CD4-positive, alpha-beta T cell treated with Interleukin-17A for 1 hour (primary cell): ENCODE results near the gene CORO6.

Source experiments
- DNase-seq: peaks from one replicate; pipeline ENCODE4 v3.0.0-alpha.2; 2020

Gene CORO6

DNA sequence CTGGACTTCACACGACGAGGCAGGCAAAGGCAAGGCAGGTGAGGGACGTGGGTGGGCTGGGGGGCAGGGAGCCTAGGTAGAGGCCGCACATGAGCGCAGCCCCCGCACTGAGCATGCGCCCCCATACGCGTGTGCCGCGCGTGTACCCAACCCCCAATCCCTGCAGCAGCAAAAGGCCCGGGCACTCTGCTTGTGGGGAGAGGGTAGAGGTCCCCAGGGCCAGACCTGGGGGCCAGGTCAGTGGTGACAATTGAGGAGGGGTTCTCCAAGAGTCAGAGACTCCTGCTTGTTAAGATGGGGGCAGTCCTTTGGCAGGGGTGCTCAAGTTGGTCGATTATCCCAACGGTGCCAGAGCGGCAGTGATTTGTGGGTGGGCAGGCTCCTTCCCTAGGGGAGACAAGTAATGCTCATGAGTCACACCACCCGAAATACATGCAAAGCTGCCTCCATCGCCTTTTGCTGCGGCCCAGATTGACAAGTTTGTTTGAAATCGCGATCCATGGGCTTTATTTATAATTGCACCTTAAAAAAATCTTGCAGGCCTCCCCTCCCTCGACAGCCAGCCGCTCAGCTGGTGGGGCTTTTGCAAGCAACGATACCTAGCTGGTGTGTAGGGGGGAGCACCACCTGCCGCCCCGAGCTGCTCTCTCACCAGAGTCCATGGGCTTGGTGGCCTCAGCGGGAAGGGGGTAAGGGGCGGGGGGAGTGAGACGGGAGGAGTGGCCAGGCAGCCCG, 32.1 kb downstream of the CORO6 start:
- DNase-seq = peak; percentile 25

GRCh38 chr17:29589524-29590410, 32.9 kb downstream of the CORO6 start, which contains the start of gene GIT1:
GIT1 (minus strand) TSS chr17:29589648; CDS start chr17:29589378, 270 bp downstream.
- DNase-seq = peak; percentile 85

- DNase-seq = peak; percentile 54
These were observed 33.9 kb downstream of the CORO6 start for GRCh38 chr17:29588562-29589411.

DNA sequence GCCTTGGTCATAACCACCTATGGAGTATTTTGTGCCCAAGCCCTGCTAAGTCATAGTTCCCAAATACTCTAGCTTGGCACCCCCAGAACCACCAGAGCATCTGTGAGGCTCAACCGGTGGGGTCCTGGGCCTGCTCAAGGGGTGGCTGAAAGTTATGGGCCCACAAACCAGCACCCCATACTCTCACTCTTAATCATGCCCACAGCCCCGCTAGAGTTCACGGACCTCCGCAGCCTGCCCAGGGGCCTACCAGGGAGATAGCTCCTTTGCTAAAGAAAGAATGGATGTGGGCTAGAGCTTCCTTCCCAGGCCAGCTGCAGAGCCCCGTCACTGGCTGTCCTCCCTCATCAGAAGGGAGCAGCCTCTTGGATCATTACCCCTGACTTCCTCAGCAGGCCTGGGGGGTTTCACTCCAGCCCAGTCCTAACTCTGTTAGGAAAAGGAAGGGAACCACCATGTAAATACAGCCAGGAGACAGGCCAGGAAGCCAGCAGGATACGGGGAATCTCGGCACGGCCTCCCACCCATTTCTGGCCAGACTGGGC, 34.6 kb downstream of the CORO6 start:
- DNase-seq = no peak

- DNase-seq = no peak
These were observed 35.1 kb downstream of the CORO6 start for GRCh38 chr17:29587591-29587990.

- DNase-seq = no peak
These were observed 35.8 kb downstream of the CORO6 start for GRCh38 chr17:29586676-29587469.

DNA sequence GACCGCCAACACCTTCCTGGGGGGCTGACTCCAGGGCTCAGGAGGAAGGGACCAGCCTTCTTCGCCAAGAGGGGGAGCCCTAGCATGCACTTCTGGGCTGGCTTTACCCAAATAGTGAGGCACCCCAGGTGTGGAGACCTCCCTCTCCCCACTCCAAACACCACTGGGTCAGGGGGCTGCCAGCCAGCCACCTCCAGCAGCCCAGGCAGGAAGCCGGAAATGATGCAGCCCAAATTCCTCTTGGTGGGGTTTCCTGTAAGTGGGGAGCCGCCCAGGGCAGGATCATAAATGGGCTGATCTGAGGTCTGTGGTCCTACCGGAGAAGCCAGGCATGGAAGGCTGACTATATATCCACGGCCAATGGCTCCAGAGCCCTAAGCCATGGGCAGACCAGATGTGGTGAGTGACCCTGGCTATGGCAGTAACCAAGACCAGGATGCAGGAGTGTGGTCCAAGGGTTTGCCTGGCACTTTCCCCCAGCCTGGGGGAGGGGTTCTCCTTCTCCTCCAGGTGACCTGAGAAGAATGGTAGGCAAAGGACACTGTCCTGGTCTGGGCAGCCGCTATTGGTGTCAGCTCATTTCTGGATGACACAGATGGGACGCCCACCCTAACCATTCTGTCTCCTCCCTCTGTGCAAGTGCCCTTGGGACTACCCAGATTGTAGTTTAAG, 37.5 kb downstream of the CORO6 start:
- DNase-seq = peak; percentile 48

- DNase-seq = no peak
These were observed 38.1 kb downstream of the CORO6 start for GRCh38 chr17:29584452-29585079.

- no peak for DNase-seq
These were observed 39.1 kb downstream of the CORO6 start for GRCh38 chr17:29583324-29584248.

DNA sequence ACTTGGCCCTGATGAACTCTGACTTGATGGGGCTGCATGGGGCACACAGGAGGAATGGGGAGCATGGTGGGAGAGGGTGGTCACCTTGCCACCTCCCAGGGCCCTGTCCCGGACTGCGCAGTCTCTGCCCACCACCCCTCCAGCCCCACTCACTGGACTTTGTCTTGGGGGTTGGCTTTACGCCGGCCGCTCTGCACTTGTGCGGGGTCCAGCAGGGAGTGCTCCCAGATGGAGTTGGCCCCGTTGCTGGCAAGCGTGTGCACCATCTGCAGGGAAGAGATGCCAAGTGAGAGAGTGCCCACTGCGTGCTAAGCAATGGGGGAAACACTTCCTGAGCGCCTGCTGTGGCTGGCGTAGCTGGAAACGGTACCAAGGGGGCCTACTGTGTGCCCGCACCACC, 39.9 kb downstream of the CORO6 start:
- DNase-seq = no peak

DNA sequence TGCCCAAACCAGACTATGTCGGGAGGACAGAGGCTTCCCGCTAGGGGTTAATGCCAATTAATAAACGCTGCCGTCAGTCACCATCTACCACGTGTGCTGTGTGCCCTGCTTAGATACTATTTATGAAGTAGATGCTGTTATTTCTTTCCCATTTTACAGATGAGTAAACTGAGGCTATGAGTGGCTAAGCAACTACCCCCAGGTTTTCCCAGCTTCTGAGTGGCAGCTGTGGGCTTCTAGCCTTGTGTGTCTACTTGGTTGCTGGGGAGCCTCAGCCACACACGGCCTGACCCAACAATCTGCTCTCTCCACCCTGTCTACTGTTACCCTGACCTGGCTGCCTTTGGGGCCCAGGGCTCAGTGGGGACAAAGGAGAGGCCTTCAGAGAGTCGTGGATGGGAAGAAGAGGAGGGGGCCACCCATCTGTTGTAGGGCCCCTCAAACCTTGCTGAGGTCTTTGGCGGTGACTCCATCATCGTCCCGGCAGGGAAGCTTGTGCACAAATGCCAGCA, 40.4 kb downstream of the CORO6 start:
- DNase-seq = no peak

DNA sequence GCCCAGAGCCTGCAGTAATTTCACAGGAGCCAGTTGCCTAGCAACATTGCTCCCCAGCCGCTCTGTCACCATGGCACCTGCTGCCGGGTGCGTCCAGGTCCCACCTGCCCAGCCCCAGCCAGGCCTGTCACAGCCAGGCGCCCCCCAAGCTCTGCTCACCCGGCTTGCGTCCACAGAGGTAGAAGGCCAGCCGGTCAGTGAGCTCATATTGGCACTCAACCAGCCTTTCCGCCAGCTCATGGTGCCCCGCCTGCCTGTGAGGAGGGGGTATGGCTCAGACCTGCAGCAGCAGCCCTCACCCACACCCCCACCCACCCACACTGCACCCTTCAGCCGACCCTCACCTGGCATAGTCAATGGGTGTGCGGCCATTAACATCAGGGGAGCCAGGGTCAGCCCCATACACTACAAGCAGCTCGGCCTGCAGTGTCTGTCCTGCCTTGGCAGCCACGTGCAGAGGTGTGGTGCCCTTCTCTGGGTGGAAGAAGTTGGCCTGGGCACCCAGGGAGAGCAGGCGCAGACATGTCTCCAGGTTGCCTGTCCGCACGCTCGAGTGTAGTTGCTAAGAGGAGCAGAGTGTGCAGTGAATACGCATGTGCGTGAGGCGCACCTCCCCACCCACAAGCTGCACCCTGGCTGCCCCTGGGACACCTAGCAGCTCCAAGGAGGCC, 41.0 kb downstream of the CORO6 start:
- DNase-seq = no peak

GRCh38 chr17:29579866-29580771, 42.6 kb downstream of the CORO6 start:
- peak; percentile 92 for DNase-seq

GRCh38 chr17:29578626-29579485, 43.9 kb downstream of the CORO6 start:
- no peak for DNase-seq

DNA sequence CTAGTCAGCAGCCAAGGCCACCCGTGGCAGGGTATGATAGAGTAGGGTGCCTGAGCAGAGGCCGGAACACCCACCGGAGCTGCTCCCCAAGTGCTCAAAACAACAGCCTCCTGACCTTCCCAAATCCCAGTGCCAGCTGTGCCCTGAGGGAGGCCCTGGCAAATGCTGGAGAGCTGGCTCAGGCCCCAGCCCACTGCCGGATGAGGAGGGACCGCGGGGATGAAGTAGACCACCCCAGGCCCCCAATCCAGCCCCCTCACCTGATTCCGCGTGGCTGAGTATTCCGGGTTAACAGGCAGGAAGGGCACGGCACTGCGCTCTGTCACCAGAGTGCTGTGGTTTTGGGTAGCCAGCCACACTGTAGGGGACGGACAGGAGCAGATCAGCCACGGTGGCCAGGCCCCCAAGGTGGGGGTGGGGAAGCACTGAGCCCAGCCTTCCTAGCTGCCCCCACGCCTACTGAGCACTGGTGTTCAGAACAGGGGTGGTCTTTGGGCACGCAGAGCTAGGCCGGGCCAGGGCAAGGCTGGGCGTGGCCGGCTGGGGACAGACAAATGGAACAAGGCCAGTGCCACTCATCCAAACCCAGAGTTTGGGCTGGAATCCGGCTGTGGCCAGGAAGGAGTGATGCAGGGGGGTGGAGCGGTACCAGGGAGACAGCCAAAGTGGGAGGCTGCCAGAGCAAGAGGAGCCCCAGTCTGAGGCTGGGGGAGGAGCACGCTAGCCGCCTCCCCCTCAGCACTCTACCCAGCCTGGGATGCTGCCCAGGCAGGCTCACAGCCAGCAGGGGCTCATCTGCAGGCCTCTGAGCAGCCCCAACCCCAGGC, 45.1 kb downstream of the CORO6 start:
- no peak for DNase-seq

GRCh38 chr17:29577001-29577370, 45.7 kb downstream of the CORO6 start:
- DNase-seq = no peak
